SU-DHL-6 (cell line): ENCODE data around the gene SHKBP1.
"Not testable (repeated sequence)": the region's sequence is repeated elsewhere in the genome, so short reads cannot be mapped to it uniquely, and the experiment has no call there.

Experiments
- H2AFZ ChIP-seq: fragments of 200-600 bp; sonication (generic); 2 replicates; pipeline ENCODE4 v1.6.1; 2014; ENCODE audit warnings: low read depth, mild to moderate bottlenecking, moderate library complexity, mixed read lengths, antibody characterized with exemption, low read length; ENCODE audit not compliant: severe bottlenecking
- H3F3A ChIP-seq: fragments of 200-600 bp; shearing (Covaris generic); 2 replicates; pipeline ENCODE4 v1.6.0; 2016; ENCODE audit warnings: antibody characterized with exemption, mild to moderate bottlenecking; ENCODE audit not compliant: insufficient read depth
- H3K27ac ChIP-seq: fragments of 200-600 bp; sonication (generic); 2 replicates; pipeline ENCODE4 v1.5.1; 2016; ENCODE audit warnings: low read depth, mild to moderate bottlenecking, low read length, moderate library complexity, mixed read lengths
- H3K27me3 ChIP-seq: fragments of 200-600 bp; sonication (generic), shearing (Covaris generic); 2 replicates; pipeline ENCODE4 v1.6.0; 2014; ENCODE audit warnings: mild to moderate bottlenecking, low read length
- H3K36me3 ChIP-seq: fragments of 200-600 bp; sonication (generic); 2 replicates; pipeline ENCODE4 v1.6.1; 2014; ENCODE audit warnings: mild to moderate bottlenecking, low read length, mixed read lengths
- H3K4me2 ChIP-seq: fragments of 300-600, 200-600 bp; shearing (Covaris generic), sonication (generic); 2 replicates; pipeline ENCODE4 v1.6.0; 2014; ENCODE audit warnings: low read length, low read depth, mild to moderate bottlenecking; ENCODE audit not compliant: poor library complexity, severe bottlenecking
- H3K4me3 ChIP-seq: fragments of 200-600 bp; sonication (generic); 2 replicates; pipeline ENCODE4 v1.5.1; 2014; ENCODE audit warnings: antibody characterized with exemption, low read length, mild to moderate bottlenecking, mixed read lengths; ENCODE audit not compliant: insufficient read depth, poor library complexity, severe bottlenecking
- H3K79me2 ChIP-seq: fragments of 200-600 bp; sonication (generic); 2 replicates; pipeline ENCODE4 v1.6.1; 2014; ENCODE audit warnings: mild to moderate bottlenecking, low read length, moderate library complexity; ENCODE audit not compliant: insufficient read depth
- H3K9ac ChIP-seq: fragments of 200-600 bp; sonication (generic); 2 replicates; pipeline ENCODE4 v1.7.0; 2014; ENCODE audit warnings: mild to moderate bottlenecking, low read length
- H3K9me2 ChIP-seq: fragments of 200-600 bp; sonication (generic); replicated peaks from 2 replicates; pipeline ENCODE4 v1.6.1; 2014; ENCODE audit warnings: low read length; ENCODE audit not compliant: insufficient read depth
- H3K9me3 ChIP-seq: fragments of 200-600 bp; sonication (generic); 2 replicates; pipeline ENCODE4 v1.6.1; 2014; ENCODE audit warnings: low read length, mixed read lengths; ENCODE audit not compliant: insufficient read depth
- H4K20me1 ChIP-seq: fragments of 200-600 bp; sonication (generic); 2 replicates; pipeline ENCODE4 v1.6.1; 2014; ENCODE audit warnings: low read depth, mild to moderate bottlenecking, antibody characterized with exemption, low read length, moderate library complexity, mixed read lengths
- CTCF ChIP-seq: fragments of 200-600 bp; sonication (generic); IDR thresholded peaks from one replicate; pipeline ENCODE4 v1.5.1; 2017; ENCODE audit warnings: antibody characterized with exemption, mild to moderate bottlenecking, low read length, moderate library complexity; ENCODE audit not compliant: insufficient read depth, poor library complexity, severe bottlenecking
- EZH2phosphoT487 ChIP-seq: fragments of 200-600 bp; sonication (generic), shearing (Covaris generic); conservative IDR thresholded peaks from 2 replicates; pipeline ENCODE4 v1.6.1; 2018; ENCODE audit warnings: mild to moderate bottlenecking, antibody characterized with exemption, low read length, moderate library complexity, mixed read lengths

SHKBP1 gene

DNA sequence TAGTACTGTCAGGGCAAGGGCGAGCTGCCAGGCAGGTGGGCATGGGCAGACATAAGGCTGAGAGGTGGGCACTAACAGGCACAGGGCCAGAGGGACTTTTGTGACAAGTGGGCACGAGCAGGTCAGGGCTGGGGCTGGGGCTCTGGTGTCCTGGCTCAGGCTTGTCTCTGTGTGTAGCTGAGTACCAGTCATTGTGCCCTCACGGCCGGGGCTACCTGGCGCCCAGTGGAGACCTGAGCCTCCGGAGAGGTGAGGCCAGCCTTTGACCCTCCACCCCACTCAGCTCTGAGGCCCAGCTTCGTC, 46.1 kb downstream of the SHKBP1 start:
- no peaks in the 10 kb centered on the region for H3K27me3 ChIP-seq
- no peak overlapping the region for H3K4me3 ChIP-seq
- H3K4me2 ChIP-seq, result no peak overlapping the region
- H3K36me3 ChIP-seq, result no peaks in the 10 kb centered on the region
- no peak overlapping the region for H3K27ac ChIP-seq
- no peaks in the 10 kb centered on the region for H4K20me1 ChIP-seq
- H3F3A ChIP-seq, result no peaks in the 10 kb centered on the region
- H3K9me3 ChIP-seq, result no peaks in the 10 kb centered on the region
- no peak overlapping the region for H2AFZ ChIP-seq
- no peaks in the 10 kb centered on the region for H3K9me2 ChIP-seq
- H3K9ac ChIP-seq, result no peak overlapping the region
- TF ChIP-seq CTCF, result no peak
- TF ChIP-seq EZH2phosphoT487, result no peak
- no peaks in the 10 kb centered on the region for H3K79me2 ChIP-seq

- H3K4me3 ChIP-seq, result no peak overlapping the region
- no peaks in the 10 kb centered on the region for H3K79me2 ChIP-seq
- H3K9ac ChIP-seq, result no peak overlapping the region
- no peak overlapping the region for H2AFZ ChIP-seq
- H3K9me2 ChIP-seq, result no peaks in the 10 kb centered on the region
- H3K4me2 ChIP-seq, result no peak overlapping the region
- no peaks in the 10 kb centered on the region for H3K27me3 ChIP-seq
- no peaks in the 10 kb centered on the region for H3K9me3 ChIP-seq
- no peak overlapping the region for H3K27ac ChIP-seq
- H3K36me3 ChIP-seq, result no peaks in the 10 kb centered on the region
- TF ChIP-seq EZH2phosphoT487, result no peak
- TF ChIP-seq CTCF, result no peak
- H4K20me1 ChIP-seq, result no peaks in the 10 kb centered on the region
- no peaks in the 10 kb centered on the region for H3F3A ChIP-seq
These were observed 47.0 kb downstream of the SHKBP1 start for GRCh38 chr19:40623403-40624251.

- not testable (repeated sequence) for H4K20me1 ChIP-seq
These were observed 47.9 kb downstream of the SHKBP1 start for GRCh38 chr19:40624369-40625153.

More at GRCh38 chr19:40624369-40625153, 47.9 kb downstream of the SHKBP1 start:
- not testable (repeated sequence) for H3F3A ChIP-seq, H3K36me3 ChIP-seq, H3K9me2 ChIP-seq, H3K9me3 ChIP-seq, H3K79me2 ChIP-seq, H2AFZ ChIP-seq, H3K9ac ChIP-seq, H3K27ac ChIP-seq, H3K4me3 ChIP-seq, H3K27me3 ChIP-seq, H3K4me2 ChIP-seq
